Measurements from ENCODE around the gene KIFC3.
"Not testable (repeated sequence)": the region's sequence is repeated elsewhere in the genome, so short reads cannot be mapped to it uniquely, and the experiment has no call there.

GRCh38 chr16:57779836-57780235 lies 22.5 kb downstream of the KIFC3 start:
- TF ChIP-seq CTCF, POLR2A (IDR thresholded peaks at IDR 0.05): not testable (repeated sequence)
